ENCODE results near the gene KLC1. TPM values are rescaled to one million over a fixed set of nuclear protein-coding genes. Genes with fewer than 3 reads are reported as not detected.

Gene KLC1
- total and polyA plus RNA-seq, 2 of the 8 experiments (the other 6 are each of a cell fraction or from before 2014, with no cell fraction given), result 84.6 to 134 TPM

GRCh38 chr14:103740991-103741689, 112.1 kb downstream of the KLC1 start (continued):
- TF ChIP-seq SIN3A (conservative IDR thresholded peaks at IDR 0.05 in 1 of 2, IDR thresholded peaks at IDR 0.05 in 1 of 2; ENCODE audit: low read depth in 1 of 2, low read length in 2 of 2), result no peak
- no peak for TF ChIP-seq CHD7 (IDR thresholded peaks at IDR 0.05; ENCODE audit: insufficient replicate concordance, low read length)
- no peak for TF ChIP-seq CHD1 (IDR thresholded peaks at IDR 0.05; ENCODE audit: low read depth, low read length)
- TF ChIP-seq, protein P1, sequence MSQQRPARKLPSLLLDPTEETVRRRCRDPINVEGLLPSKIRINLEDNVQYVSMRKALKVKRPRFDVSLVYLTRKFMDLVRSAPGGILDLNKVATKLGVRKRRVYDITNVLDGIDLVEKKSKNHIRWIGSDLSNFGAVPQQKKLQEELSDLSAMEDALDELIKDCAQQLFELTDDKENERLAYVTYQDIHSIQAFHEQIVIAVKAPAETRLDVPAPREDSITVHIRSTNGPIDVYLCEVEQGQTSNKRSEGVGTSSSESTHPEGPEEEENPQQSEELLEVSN (IDR thresholded peaks at IDR 0.05), result no peak
- TF ChIP-seq CREB1 (IDR thresholded peaks at IDR 0.05), result no peak
- TF ChIP-seq BRCA1 (IDR thresholded peaks at IDR 0.05; ENCODE audit: low read depth, low read length), result no peak
- no peak for TF ChIP-seq ATF2 (IDR thresholded peaks at IDR 0.05; ENCODE audit: low read length)
